GM21360 (cell line): ENCODE results near the gene ARMC5.
"Not testable (repeated sequence)": the region's sequence is repeated elsewhere in the genome, so short reads cannot be mapped to it uniquely, and the experiment has no call there.

Source experiments
- ATAC-seq: cut with Tn5 transposase; IDR thresholded peaks from one replicate; pipeline ENCODE4 v1.9.1; 2021; ENCODE audit warnings: mild to moderate bottlenecking, moderate library complexity; ENCODE audit not compliant: unreplicated experiment

Gene ARMC5

GRCh38 chr16:31493506-31494125, 34.3 kb downstream of the ARMC5 start:
- no peak for ATAC-seq

GRCh38 chr16:31496670-31497069, 37.4 kb downstream of the ARMC5 start:
- no peak for ATAC-seq

- no peak for ATAC-seq
These were observed 39.2 kb downstream of the ARMC5 start for GRCh38 chr16:31498493-31498892.

DNA sequence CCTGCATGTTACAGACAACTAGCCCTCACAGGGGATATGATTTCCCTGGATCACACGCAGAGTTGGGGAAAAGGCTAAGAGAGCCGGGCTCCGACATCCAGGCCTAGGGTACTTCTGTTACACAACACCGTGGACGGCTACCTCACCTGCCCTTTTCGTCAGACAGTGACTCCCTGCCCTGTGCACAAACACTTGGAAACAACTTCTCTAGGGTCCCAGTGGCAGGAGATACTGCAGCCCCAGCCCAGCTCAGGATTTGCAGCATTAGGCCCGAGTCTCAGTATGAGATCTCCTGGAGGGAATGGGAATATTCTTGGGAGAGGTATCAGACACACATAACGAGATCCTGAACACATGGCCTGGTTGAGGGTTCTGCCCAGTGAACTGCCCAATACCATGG, 40.6 kb downstream of the ARMC5 start:
- no peak for ATAC-seq

- no peak for ATAC-seq
These were observed 42.1 kb downstream of the ARMC5 start for GRCh38 chr16:31501226-31501965.

GRCh38 chr16:31501966-31502348, 42.7 kb downstream of the ARMC5 start:
- ATAC-seq = no peak

DNA sequence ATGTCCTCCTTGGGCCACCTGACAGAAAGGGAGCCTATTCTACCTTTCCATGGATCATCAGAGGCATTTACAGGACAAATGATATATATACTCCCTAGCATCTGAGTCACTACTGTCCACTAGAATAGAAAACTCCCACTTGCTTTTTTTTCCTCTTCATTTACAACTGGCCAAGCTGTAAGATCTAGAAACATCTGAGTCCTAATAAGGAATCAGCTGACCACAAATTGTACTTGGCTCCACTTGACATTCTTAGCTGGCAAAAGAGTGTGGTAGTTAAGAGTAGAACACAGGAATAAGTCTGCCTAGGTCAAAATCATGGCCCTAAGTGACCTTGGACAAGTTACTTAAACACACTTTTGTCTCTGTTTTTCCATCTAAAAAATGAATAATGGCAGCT, 43.7 kb downstream of the ARMC5 start:
- ATAC-seq = no peak

GRCh38 chr16:31503555-31503954, 44.3 kb downstream of the ARMC5 start:
- not testable (repeated sequence) for ATAC-seq

GRCh38 chr16:31504159-31504558, 44.9 kb downstream of the ARMC5 start:
- no peak for ATAC-seq

GRCh38 chr16:31505483-31505882, 46.2 kb downstream of the ARMC5 start:
- peak; percentile 65 for ATAC-seq

DNA sequence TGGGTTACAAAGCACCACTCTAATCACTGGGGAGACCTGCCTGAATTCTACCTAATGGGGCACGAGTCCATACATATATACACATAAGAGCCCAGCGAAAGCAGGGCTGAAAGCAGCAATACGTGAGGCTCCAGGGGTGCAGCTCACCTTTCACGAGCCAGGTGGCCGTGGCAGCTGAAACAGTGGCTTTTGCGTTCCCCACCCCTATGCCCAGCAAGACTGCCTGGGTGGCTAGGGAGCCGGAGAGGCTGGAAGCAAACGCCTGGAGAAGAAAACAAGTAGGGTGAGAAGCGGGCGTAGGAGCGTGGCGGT, 48.3 kb downstream of the ARMC5 start:
- no peak for ATAC-seq

DNA sequence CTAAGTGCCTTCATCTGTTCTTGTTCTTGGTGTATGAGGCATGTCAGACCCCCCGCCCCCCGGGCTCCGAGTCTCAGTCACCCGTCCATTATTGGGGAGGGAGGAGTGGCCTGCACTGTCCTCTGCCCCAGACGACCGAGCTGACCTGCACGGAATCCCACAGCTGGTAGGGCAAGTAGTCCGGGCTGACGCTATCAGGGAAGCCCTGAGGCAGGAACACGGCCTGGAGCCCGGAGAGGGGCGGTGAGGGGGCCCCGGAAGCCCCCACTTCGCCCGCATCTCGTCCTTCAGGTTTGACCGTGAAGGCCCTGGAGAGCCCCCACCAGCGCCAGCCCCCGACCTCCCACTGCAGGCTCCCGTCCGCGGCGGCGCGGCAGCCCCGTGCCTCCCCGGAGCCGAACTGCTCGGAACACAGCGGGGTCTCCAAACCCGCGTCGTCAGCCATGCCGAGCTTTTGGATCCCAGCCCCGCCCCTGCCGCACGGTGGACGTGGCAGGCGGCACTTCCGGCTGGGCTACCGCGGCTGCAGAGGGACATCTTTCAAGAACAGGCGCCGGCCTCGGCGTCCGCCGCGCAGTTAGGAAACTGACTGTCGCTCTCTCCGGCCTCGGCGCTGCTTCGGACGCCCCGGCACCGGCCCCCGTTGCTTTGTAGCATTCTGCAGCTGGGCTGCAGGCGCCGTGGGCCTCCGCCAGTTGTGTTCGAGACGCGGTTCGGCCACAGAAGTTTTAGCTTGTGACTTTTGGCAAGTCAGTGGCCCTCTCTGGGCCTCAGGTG, 48.8 kb downstream of the ARMC5 start, which contains the start of gene RUSF1:
Gene RUSF1 (minus strand): TSS at position 463 of the 777 bp plus-strand sequence. CDS start 18 bp downstream, at position 445.
- peak; percentile 82 for ATAC-seq

DNA sequence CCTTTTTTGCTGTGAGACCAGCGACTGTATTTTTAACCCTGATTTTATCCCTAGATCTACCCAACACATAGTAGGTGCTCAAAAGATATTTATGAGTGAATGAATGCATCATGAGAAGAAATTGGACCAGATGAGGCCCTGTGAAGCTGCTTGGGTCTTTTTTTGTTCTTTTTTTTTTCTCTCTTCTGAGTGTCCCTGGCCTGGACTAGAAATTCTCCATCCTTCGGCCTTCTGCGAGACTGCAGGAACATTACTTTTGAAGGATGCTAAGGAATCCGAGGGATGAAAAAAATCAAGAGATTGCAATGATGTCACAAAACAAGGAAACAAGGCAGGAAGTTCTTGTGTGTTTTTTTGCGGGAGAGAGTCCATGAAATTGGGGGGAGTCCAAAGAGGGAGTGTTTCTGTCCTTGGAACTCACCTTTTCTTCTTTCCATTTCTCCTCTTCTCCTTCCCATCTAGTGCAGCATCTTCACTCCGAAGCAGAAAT, 49.5 kb downstream of the ARMC5 start:
- no peak for ATAC-seq

DNA sequence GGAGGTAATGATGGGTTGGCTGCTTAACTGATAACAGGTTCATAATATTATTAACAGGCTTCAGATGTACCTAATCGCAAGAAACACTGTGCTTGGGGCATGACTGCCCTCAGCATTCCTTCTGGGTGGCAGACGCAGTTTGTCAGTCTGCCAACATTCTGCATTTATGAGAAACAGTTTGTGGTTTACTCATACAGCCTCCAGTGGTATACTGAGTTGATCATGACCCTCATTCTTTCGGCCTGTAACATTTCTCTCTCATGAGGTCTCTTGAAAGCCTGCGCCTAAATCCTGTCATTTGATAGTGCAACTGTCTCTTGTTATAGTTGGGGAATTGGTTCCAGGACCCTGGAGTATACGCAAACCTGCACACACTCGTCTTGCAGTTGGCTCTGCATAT, 53.8 kb downstream of the ARMC5 start:
- ATAC-seq = no peak

GRCh38 chr16:31513884-31514283, 54.6 kb downstream of the ARMC5 start:
- ATAC-seq = no peak
